Measurements from ENCODE around the gene ACSS1.

ACSS1 gene

DNA sequence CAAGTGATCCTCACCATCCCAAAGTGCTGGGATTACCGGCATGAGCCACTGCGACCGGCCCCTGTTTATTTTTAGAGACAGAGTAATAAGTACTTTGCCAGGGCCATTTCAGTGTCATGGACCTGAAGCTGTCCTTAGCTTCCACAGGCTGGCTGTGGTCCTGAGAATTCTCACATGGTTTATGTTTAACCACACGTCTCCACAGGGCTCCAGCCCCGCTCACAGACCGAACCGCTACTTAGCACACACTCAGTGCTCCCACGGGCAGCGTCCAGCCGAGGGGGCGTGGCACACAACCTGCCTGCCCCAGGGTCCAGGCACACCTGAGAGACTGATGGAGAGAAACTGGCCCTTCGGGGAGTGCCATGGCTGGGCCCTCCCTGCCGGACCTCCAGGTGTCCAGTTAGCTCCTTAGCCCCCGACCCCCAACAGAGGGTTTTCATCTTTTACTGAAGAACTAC lies 11.7 kb downstream of the ACSS1 start:
- no peak for DNase-seq (ENCODE audit: low read depth)
- TF ChIP-seq, protein P1, sequence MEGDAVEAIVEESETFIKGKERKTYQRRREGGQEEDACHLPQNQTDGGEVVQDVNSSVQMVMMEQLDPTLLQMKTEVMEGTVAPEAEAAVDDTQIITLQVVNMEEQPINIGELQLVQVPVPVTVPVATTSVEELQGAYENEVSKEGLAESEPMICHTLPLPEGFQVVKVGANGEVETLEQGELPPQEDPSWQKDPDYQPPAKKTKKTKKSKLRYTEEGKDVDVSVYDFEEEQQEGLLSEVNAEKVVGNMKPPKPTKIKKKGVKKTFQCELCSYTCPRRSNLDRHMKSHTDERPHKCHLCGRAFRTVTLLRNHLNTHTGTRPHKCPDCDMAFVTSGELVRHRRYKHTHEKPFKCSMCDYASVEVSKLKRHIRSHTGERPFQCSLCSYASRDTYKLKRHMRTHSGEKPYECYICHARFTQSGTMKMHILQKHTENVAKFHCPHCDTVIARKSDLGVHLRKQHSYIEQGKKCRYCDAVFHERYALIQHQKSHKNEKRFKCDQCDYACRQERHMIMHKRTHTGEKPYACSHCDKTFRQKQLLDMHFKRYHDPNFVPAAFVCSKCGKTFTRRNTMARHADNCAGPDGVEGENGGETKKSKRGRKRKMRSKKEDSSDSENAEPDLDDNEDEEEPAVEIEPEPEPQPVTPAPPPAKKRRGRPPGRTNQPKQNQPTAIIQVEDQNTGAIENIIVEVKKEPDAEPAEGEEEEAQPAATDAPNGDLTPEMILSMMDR (IDR thresholded peaks at IDR 0.05; ENCODE audit: low read length, missing control alignments) = no peak
- no peak overlapping the region for H3K4me3 ChIP-seq (replicated peaks; ENCODE audit: low read depth, low read length)

DNA sequence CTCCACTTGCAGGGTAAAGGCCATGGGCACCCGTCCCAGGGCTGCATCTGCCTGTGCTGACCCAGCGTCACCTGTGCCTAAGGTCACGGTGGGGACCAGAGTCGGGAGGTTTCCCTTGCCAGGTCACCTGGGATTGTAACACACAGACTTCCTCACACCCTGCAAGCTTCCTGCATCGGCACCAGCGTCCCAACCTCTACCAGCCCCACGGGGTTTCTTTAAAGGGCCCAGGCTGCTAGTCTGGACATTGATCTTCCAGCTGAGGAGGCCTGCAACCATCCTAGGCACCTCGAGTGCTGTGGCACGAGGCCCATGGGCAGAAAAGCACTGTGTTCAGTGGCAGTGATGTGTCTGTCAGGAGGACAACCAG lies 12.6 kb downstream of the ACSS1 start:
- TF ChIP-seq, protein P1 (IDR thresholded peaks at IDR 0.05; ENCODE audit: low read length, missing control alignments) = no peak
- no peak overlapping the region for H3K4me3 ChIP-seq (replicated peaks; ENCODE audit: low read depth, low read length)
- no peak for DNase-seq (ENCODE audit: low read depth)

- TF ChIP-seq, protein P1 (IDR thresholded peaks at IDR 0.05; ENCODE audit: low read length, missing control alignments) = no peak
- DNase-seq (ENCODE audit: low read depth) = no peak
- H3K4me3 ChIP-seq (replicated peaks; ENCODE audit: low read depth, low read length) = no peak overlapping the region
Observed at GRCh38 chr20:25044660-25045342, 13.1 kb downstream of the ACSS1 start.

GRCh38 chr20:25044261-25044560 lies 13.7 kb downstream of the ACSS1 start:
- DNase-seq (ENCODE audit: low read depth) = no peak
- TF ChIP-seq, protein P1 (IDR thresholded peaks at IDR 0.05; ENCODE audit: low read length, missing control alignments) = no peak
- H3K4me3 ChIP-seq (replicated peaks; ENCODE audit: low read depth, low read length) = no peak overlapping the region

- TF ChIP-seq, protein P1 (IDR thresholded peaks at IDR 0.05; ENCODE audit: low read length, missing control alignments) = no peak
- H3K4me3 ChIP-seq (replicated peaks; ENCODE audit: low read depth, low read length) = no peak overlapping the region
- DNase-seq (ENCODE audit: low read depth) = no peak
Observed at GRCh38 chr20:25043499-25044260, 14.3 kb downstream of the ACSS1 start.

DNA sequence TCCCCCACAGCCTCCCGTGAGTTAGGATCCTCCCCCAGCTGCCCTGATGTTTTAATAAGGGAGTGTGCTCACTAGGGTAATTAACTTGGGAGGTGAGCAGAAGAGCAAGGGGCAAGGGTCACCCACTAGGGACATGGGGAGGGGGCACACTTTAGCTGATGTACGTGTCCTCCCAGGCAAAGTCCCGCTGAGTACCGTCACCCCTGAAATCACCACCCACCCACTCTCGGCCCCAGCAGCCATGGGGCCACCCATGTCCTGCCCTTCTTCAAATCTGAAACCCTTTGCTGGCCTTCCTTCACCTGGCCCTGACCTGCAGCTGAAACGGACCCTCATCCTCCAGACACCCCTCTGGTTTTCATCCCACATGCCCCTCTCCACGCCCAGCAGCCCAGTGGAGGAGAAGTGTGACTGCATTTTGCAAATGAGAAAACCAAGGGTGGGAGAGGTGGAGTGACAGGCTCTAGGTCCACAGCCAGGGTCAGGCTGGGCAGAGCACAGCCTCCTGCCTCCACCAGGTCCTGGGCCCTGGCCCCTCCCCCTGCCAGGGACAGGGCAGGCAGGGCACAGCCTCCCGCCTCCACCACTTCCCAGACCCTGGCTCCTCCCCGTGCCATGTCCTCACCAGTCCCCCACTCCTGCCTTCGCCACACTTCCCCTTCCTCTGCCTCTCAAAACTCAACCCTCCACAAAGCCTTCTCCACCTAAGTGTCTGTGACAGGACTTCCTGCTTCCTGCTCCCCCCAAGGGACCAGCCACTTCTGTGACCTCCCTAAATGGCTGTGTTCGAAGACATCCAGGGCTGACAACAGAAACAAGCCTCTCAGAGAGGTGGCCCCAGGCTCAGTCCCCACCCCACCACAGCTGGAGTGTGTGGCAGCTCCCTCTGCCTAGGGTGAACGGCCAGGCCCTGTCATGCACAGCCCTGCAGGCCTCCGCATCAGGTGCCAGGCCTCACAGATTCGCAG lies 15.1 kb downstream of the ACSS1 start:
- TF ChIP-seq, protein P1 (IDR thresholded peaks at IDR 0.05; ENCODE audit: low read length, missing control alignments) = no peak
- no peak for DNase-seq (ENCODE audit: low read depth)
- H3K4me3 ChIP-seq (replicated peaks; ENCODE audit: low read depth, low read length) = no peak overlapping the region

All from fibroblast of pulmonary artery (primary cell).